ENCODE data around the gene RBPJL. TPM values are rescaled to one million over a fixed set of nuclear protein-coding genes. Genes with fewer than 3 reads are reported as not detected.
A peak's percentile ranks its signal among the peaks of the same experiment; 100 is the strongest.

The RBPJL gene
- total and polyA plus RNA-seq, 2 of the 13 experiments (the other 11 are each of a cell fraction or from before 2014, with no cell fraction given) = not detected

DNA sequence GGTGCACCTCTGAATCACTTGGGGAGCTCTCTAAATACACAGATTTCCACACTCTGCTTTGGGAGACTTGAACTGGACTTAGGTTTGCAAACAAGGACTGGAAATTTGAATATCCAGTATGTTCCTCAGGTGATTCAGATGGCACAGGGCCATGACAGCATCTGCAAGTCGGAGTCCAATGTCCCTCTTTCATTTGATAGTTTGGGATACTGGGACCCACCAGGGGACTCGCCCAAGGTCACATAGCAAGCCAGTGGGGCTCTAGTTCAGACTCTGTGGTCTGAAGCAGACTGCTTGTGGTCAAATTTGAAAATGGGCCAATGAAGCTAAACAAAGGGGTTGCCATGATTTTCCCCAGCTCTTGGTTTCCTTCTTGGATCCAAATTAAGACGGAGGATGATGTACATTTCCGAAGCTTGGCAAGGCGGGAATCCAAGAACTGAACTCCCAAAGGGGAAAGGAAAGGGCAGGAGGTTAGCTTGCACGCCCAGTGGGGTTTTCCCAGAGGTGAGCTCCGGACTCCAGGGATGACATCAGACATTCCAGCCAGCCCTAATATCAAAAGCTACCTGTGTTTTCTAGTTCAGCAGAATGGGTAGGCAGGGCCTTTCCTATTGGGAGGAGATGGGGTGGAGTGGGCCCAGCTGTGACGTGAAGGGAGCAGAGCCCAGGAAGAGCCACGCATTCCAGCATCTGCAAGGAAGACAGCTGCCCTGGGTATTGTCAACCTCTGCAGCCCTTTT is 52.9 kb downstream of the RBPJL start (continued):
- TF ChIP-seq, protein P1, sequence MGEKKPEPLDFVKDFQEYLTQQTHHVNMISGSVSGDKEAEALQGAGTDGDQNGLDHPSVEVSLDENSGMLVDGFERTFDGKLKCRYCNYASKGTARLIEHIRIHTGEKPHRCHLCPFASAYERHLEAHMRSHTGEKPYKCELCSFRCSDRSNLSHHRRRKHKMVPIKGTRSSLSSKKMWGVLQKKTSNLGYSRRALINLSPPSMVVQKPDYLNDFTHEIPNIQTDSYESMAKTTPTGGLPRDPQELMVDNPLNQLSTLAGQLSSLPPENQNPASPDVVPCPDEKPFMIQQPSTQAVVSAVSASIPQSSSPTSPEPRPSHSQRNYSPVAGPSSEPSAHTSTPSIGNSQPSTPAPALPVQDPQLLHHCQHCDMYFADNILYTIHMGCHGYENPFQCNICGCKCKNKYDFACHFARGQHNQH (CRISPR knock-in tag; IDR thresholded peaks at IDR 0.05) = no peak
- no peak for TF ChIP-seq ZNF34 (CRISPR knock-in tag; IDR thresholded peaks at IDR 0.05; ENCODE audit: borderline replicate concordance)
- no peak; the same call in 1 of the 2 replicates for TF ChIP-seq PRDM15 (CRISPR knock-in tag; IDR thresholded peaks at IDR 0.05)
- no peak for TF ChIP-seq ZBTB2 (CRISPR knock-in tag; IDR thresholded peaks at IDR 0.05; ENCODE audit: low read depth)
- no peak; the same call in 1 of the 2 replicates for TF ChIP-seq NR2F6 (IDR thresholded peaks at IDR 0.05)
- peak; percentile 70 for TF ChIP-seq NR2F6 (CRISPR knock-in tag; IDR thresholded peaks at IDR 0.05)
- TF ChIP-seq ZNF367 (CRISPR knock-in tag; IDR thresholded peaks at IDR 0.05; ENCODE audit: borderline replicate concordance) = no peak
- TF ChIP-seq ZNF83 (CRISPR knock-in tag; IDR thresholded peaks at IDR 0.05; ENCODE audit: borderline replicate concordance) = no peak
- TF ChIP-seq NFYB (CRISPR knock-in tag; IDR thresholded peaks at IDR 0.05) = no peak
- peak; percentile 47 for TF ChIP-seq SALL1 (CRISPR knock-in tag; IDR thresholded peaks at IDR 0.05)
- 0 out of 2 replicates have a peak, but pooled peaks have one; percentile 6 for TF ChIP-seq ZBTB38 (CRISPR knock-in tag; IDR thresholded peaks at IDR 0.05)
- no peak for TF ChIP-seq HNF1B (CRISPR knock-in tag; IDR thresholded peaks at IDR 0.05)
- TF ChIP-seq MTA3 (CRISPR knock-in tag; IDR thresholded peaks at IDR 0.05) = no peak
- no peak for TF ChIP-seq SRSF9 (IDR thresholded peaks at IDR 0.05; ENCODE audit: borderline replicate concordance, insufficient read depth, low read depth, low read length, poor library complexity, severe bottlenecking)
- peak; percentile 9; the same call in 1 of the 2 replicates for TF ChIP-seq ESRRA (CRISPR knock-in tag; IDR thresholded peaks at IDR 0.05; ENCODE audit: low read depth)
- TF ChIP-seq ISL2 (CRISPR knock-in tag; IDR thresholded peaks at IDR 0.05) = no peak
- no peak for TF ChIP-seq HMGXB4 (CRISPR knock-in tag; IDR thresholded peaks at IDR 0.05; ENCODE audit: borderline replicate concordance in 1 of 2, low read depth in 1 of 2)
- no peak for TF ChIP-seq PAF1 (CRISPR knock-in tag; IDR thresholded peaks at IDR 0.05)
- TF ChIP-seq FOXC1 (CRISPR knock-in tag; IDR thresholded peaks at IDR 0.05; ENCODE audit: borderline replicate concordance) = no peak

Measured in HepG2 (cell line).